ENCODE data around the gene PHF20. TPM values are rescaled to one million over a fixed set of nuclear protein-coding genes. Genes with fewer than 3 reads are reported as not detected.

Gene PHF20
- total RNA-seq, 4 donors from 2014 or later = 16.1 to 92.4 (median 29.3) TPM

DNA sequence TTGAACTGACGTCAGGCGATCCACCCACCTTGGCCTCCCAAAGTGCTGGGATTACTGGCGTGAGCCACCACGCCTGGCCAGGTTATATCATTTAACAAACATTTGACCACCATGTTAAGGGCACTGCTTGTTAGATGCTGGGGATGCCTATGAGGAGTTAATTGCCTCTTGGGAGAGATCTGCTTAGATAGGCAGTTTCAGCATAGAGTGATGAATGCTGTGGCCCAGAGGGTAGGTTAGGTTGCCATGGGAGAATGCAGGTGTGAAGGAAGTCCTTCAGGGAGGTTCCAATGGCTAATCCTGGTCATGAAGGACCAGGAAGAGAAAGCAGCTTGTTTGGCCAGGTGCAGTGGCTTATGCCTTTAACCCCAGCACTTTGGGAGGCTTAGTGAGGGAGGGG lies 17.0 kb downstream of the PHF20 start:
- no peaks in the 10 kb centered on the region for H3K27me3 ChIP-seq
- H3K4me1 ChIP-seq = no peaks in the 10 kb centered on the region
- no peak for DNase-seq
- no peak overlapping the region for H3K27ac ChIP-seq
- no peaks in the 10 kb centered on the region for H3K9me3 ChIP-seq
- peaks cover 0 to 12% (median 0%) of the 10 kb centered on the region in 3 donors for H3K36me3 ChIP-seq
- TF ChIP-seq POLR2A (IDR thresholded peaks at IDR 0.05) (no peak), CTCF (IDR thresholded peaks at IDR 0.05) (no peak)
- no peak overlapping the region for H3K4me3 ChIP-seq

DNA sequence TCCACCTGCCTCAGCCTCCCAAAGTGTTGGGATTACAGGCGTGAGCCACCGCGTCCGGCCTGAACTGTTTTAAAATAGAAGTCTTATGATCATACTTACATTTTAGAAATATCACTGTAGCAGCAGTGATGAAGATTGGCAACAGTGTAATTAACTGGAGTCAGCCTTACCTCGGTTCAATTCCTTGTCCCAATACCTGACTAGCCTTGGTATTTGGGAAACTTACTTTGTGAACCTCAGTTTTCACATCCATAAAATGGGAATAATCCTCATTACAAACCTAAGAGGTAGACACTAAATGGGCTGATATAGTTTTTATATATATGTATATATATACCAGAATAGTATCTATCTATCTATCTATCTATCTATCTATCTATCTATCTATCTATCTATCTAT lies 19.3 kb downstream of the PHF20 start:
- Histone ChIP-seq H3K9me3 (no peaks in the 10 kb centered on the region), H3K4me3 (no peak overlapping the region), H3K4me1 (no peaks in the 10 kb centered on the region), H3K36me3 (peaks cover 0 to 9% (median 0%) of the 10 kb centered on the region in 3 donors), H3K27me3 (no peaks in the 10 kb centered on the region), H3K27ac (no peak overlapping the region)
- TF ChIP-seq POLR2A (IDR thresholded peaks at IDR 0.05) (no peak), CTCF (IDR thresholded peaks at IDR 0.05) (no peak)
- DNase-seq = no peak

DNA sequence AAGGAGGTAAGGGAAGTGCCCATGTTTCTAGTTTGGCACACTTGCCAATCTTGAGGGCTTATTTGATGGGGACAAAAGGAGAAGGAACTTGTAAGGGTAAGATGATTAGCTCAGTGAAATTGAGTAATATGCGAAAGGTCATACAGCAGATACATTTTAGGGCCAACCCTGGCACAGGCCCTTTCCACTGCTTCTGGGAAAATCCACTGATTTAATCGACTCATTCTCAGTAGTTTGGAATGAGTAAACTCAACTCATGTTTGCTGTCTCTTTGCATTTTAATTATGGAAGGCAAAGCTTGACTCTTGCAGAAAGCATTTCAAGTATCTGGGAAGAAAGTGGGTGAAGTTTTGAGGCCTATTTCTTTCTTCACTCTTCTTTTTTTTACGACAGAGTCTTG lies 20.0 kb downstream of the PHF20 start:
- no peak for DNase-seq
- no peaks in the 10 kb centered on the region for H3K4me1 ChIP-seq
- H3K4me3 ChIP-seq = no peak overlapping the region
- peaks cover 0 to 9% (median 0%) of the 10 kb centered on the region in 3 donors for H3K36me3 ChIP-seq
- H3K27ac ChIP-seq = peak overlapping the region in 1 of 4 donors; percentile 26
- TF ChIP-seq POLR2A (IDR thresholded peaks at IDR 0.05) (no peak), CTCF (IDR thresholded peaks at IDR 0.05) (no peak)
- no peaks in the 10 kb centered on the region for H3K27me3 ChIP-seq
- no peaks in the 10 kb centered on the region for H3K9me3 ChIP-seq

GRCh38 chr20:35792740-35793139 lies 20.9 kb downstream of the PHF20 start:
- no peak overlapping the region for H3K4me3 ChIP-seq
- H3K27ac ChIP-seq = no peak overlapping the region
- no peaks in the 10 kb centered on the region for H3K4me1 ChIP-seq
- H3K27me3 ChIP-seq = no peaks in the 10 kb centered on the region
- H3K36me3 ChIP-seq = peaks cover 0 to 9% (median 0%) of the 10 kb centered on the region in 3 donors
- TF ChIP-seq CTCF (IDR thresholded peaks at IDR 0.05) = no peak
- TF ChIP-seq POLR2A (IDR thresholded peaks at IDR 0.05) = no peak
- no peaks in the 10 kb centered on the region for H3K9me3 ChIP-seq
- DNase-seq = no peak

DNA sequence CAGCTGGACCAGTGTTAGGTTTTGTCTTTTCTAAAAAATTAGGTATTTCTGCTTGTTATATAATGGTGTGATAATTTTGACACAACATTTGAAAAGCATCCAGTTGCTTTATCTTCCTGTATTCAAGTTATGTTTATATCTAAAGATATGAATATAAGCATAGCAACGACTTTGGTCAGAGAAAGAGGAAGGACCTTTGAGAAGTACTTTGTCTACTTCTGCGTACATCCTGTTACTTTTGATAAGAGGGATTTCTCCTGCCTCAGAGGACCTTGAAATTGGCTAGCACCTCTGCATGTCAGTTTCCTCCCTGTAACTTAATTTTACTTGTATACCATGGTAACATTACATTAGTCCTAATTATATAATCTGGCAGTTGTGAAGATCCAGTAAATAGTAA lies 24.8 kb downstream of the PHF20 start:
- DNase-seq = no peak
- peak overlapping the region in 3 of 4 donors; percentile 25 to 40 (median 35) for H3K27ac ChIP-seq

More for the DNA sequence above, 24.8 kb downstream of the PHF20 start:
- Histone ChIP-seq H3K4me3 (no peak overlapping the region), H3K9me3 (no peaks in the 10 kb centered on the region), H3K4me1 (no peaks in the 10 kb centered on the region), H3K36me3 (peaks cover 0 to 1% (median 0%) of the 10 kb centered on the region in 3 donors), H3K27me3 (no peaks in the 10 kb centered on the region)
- TF ChIP-seq POLR2A (IDR thresholded peaks at IDR 0.05) = no peak
- TF ChIP-seq CTCF (IDR thresholded peaks at IDR 0.05) = no peak
